A673 (cell line): ENCODE results near the gene GRIN2A.

Experiments used
- CTCF ChIP-seq: fragments of 300-800, 200-600 bp; sonication (generic); conservative IDR thresholded peaks from 2 replicates; pipeline ENCODE4 v1.5.1; 2017; ENCODE audit warnings: low read depth, mild to moderate bottlenecking, antibody characterized with exemption, low read length, moderate library complexity, mixed read lengths
- EZH2 ChIP-seq: fragments of 200-600 bp; sonication (generic); IDR thresholded peaks from 2 replicates; pipeline ENCODE4 v1.6.1; 2017; ENCODE audit warnings: borderline replicate concordance, low read depth, mild to moderate bottlenecking, mixed read lengths, antibody characterized with exemption, low read length; ENCODE audit not compliant: poor library complexity, severe bottlenecking

- no peak for TF ChIP-seq CTCF
- TF ChIP-seq EZH2: no peak
Observed at GRCh38 chr16:10083301-10083700, 98.9 kb downstream of the GRIN2A start.
